IMR-90 (cell line): ENCODE measurements around the gene IL17B. TPM values are rescaled to one million over a fixed set of nuclear protein-coding genes. Genes with fewer than 3 reads are reported as not detected.
A peak's percentile ranks its signal among the peaks of the same experiment; 100 is the strongest.

ENCODE experiments used
- ATAC-seq: fragments of 200-7000 bp; cut with Tn5 transposase; 2 replicates; pipeline ENCODE4 v1.9.1; 2020; ENCODE audit warnings: low read depth, mild to moderate bottlenecking, moderate library complexity
- Bru-seq: library from RNA; stranded (reverse); fragments of 400-500 nt; gene quantifications from one replicate; lab custom pipeline; 2021; lab: Mats Ljungman, UMichigan
- BruChase-seq, 2 experiments: library from RNA; stranded (reverse); fragments of 400-500 nt; gene quantifications; one replicate each; lab custom pipeline; 2021; lab: Mats Ljungman, UMichigan
- BruUV-seq: library from RNA; stranded (reverse); fragments of 400-500 nt; replicated peaks from 2 replicates; lab custom pipeline; 2021; lab: Mats Ljungman, UMichigan
- CTCF ChIA-PET: fragments of 300-600 bp; formaldehyde crosslinking; extraction: SDS; loops from one replicate; lab custom pipeline; 2021; ENCODE audit warnings: antibody characterized with exemption; lab: Yijun Ruan, JAX
- POLR2A ChIA-PET: fragments of 300-600 bp; sonication (Branson Sonifier 250); formaldehyde crosslinking; loops from one replicate; lab custom pipeline; 2022; ENCODE audit warnings: antibody characterized with exemption; ENCODE audit not compliant: unreplicated experiment; lab: Charles Lee
- DNase-seq: peaks from one replicate; pipeline ENCODE4 v3.0.0; 2013
- H2AFZ ChIP-seq: replicated peaks from 2 replicates; pipeline ENCODE3; 2013; ENCODE audit warnings: low read length, mild to moderate bottlenecking; ENCODE audit not compliant: poor library complexity
- H2AK5ac ChIP-seq: 2 replicates; pipeline ENCODE4 v1.6.1; 2013; ENCODE audit warnings: low read depth, low read length, inconsistent platforms
- H2AK9ac ChIP-seq: replicated peaks from 2 replicates; pipeline ENCODE3; 2013; ENCODE audit warnings: mild to moderate bottlenecking, low read depth, low read length, moderate library complexity; ENCODE audit not compliant: poor library complexity
- H2BK120ac ChIP-seq: 2 replicates; pipeline ENCODE4 v1.6.1; 2013; ENCODE audit warnings: low read depth, low read length, inconsistent platforms
- H2BK15ac ChIP-seq: 3 replicates; pipeline ENCODE4 v1.6.1; 2013; ENCODE audit warnings: low read depth, low read length, inconsistent platforms
- H2BK20ac ChIP-seq: 2 replicates; pipeline ENCODE4 v1.6.1; 2013; ENCODE audit warnings: low read depth, mild to moderate bottlenecking, inconsistent platforms, low read length, moderate library complexity
- H2BK5ac ChIP-seq: 2 replicates; pipeline ENCODE4 v1.6.1; 2013; ENCODE audit warnings: mild to moderate bottlenecking, low read depth, low read length, inconsistent platforms; ENCODE audit not compliant: poor library complexity, severe bottlenecking
- H3K14ac ChIP-seq: replicated peaks from 2 replicates; pipeline ENCODE4 v1.6.1; 2013; ENCODE audit warnings: low read depth, low read length, inconsistent platforms
- H3K18ac ChIP-seq: 2 replicates; pipeline ENCODE4 v1.6.1; 2013; ENCODE audit warnings: low read depth, low read length, control low read depth
- H3K23ac ChIP-seq: 2 replicates; pipeline ENCODE4 v1.6.1; 2013; ENCODE audit warnings: low read depth, low read length, inconsistent platforms
- H3K27ac ChIP-seq: 2 replicates; pipeline ENCODE4 v1.5.1; 2013; ENCODE audit warnings: mild to moderate bottlenecking, control low read depth, low read length; ENCODE audit not compliant: insufficient read depth
- H3K27me3 ChIP-seq: 2 replicates; pipeline ENCODE4 v1.6.1; 2013; ENCODE audit warnings: low read length; ENCODE audit not compliant: control insufficient read depth, insufficient read depth
- H3K36me3 ChIP-seq: 2 replicates; pipeline ENCODE4 v1.6.1; 2013; ENCODE audit warnings: low read length, mixed read lengths; ENCODE audit not compliant: control insufficient read depth, insufficient read depth
- H3K4ac ChIP-seq: 2 replicates; pipeline ENCODE4 v1.6.1; 2013; ENCODE audit warnings: low read depth, low read length, inconsistent platforms
- H3K4me1 ChIP-seq: 2 replicates; pipeline ENCODE4 v1.6.1; 2013; ENCODE audit warnings: low read length, mixed read lengths; ENCODE audit not compliant: control insufficient read depth, insufficient read depth
- H3K4me2 ChIP-seq: 2 replicates; pipeline ENCODE4 v1.6.1; 2013; ENCODE audit warnings: low read depth, mild to moderate bottlenecking, control low read depth, low read length, moderate library complexity
- H3K4me3 ChIP-seq: 2 replicates; pipeline ENCODE4 v1.5.1; 2013; ENCODE audit warnings: low read depth, mild to moderate bottlenecking, control low read depth, low read length, moderate library complexity; ENCODE audit not compliant: insufficient read depth
- H3K56ac ChIP-seq: 2 replicates; pipeline ENCODE4 v1.6.1; 2013; ENCODE audit warnings: low read length, inconsistent platforms; ENCODE audit not compliant: insufficient read depth; ENCODE audit errors: extremely low read depth
- H3K79me1 ChIP-seq, 2 experiments: 2 replicates each; pipeline ENCODE4 v1.6.1; 2013; ENCODE audit warnings: low read length in 2 of 2, inconsistent platforms in 1 of 2, low read depth in 1 of 2
- H3K9ac ChIP-seq: 2 replicates; pipeline ENCODE4 v1.6.1; 2013; ENCODE audit warnings: low read depth, low read length, control low read depth
- H3K9me1 ChIP-seq: 2 replicates; pipeline ENCODE4 v1.6.1; 2013; ENCODE audit warnings: low read length, inconsistent platforms; ENCODE audit not compliant: insufficient read depth
- H3K9me3 ChIP-seq: 2 replicates; pipeline ENCODE4 v1.6.1; 2013; ENCODE audit warnings: low read length; ENCODE audit not compliant: control insufficient read depth, insufficient read depth
- H4K20me1 ChIP-seq: 2 replicates; pipeline ENCODE4 v1.6.1; 2013; ENCODE audit warnings: low read length, inconsistent platforms; ENCODE audit not compliant: insufficient read depth
- H4K5ac ChIP-seq: 2 replicates; pipeline ENCODE4 v1.6.1; 2013; ENCODE audit warnings: mild to moderate bottlenecking, low read depth, low read length, control low read depth
- H4K8ac ChIP-seq, 2 experiments: 2 replicates each; pipeline ENCODE4 v1.6.1; 2013; ENCODE audit warnings: low read depth in 2 of 2, low read length in 2 of 2, control low read depth in 1 of 2, inconsistent platforms in 1 of 2
- H4K91ac ChIP-seq: 2 replicates; pipeline ENCODE4 v1.6.1; 2013; ENCODE audit warnings: low read depth, low read length, inconsistent platforms; ENCODE audit not compliant: insufficient read depth
- BHLHE40 ChIP-seq: fragments of 150-350 bp; IDR thresholded peaks from 2 replicates; pipeline ENCODE4 v1.6.1; 2016; ENCODE audit warnings: mild to moderate bottlenecking, low read depth, low read length
- CHD1 ChIP-seq: IDR thresholded peaks from 2 replicates; pipeline ENCODE4 v1.6.1; 2012; ENCODE audit warnings: low read depth, low read length, improper control_type of control experiment
- MAZ ChIP-seq: IDR thresholded peaks from 2 replicates; pipeline ENCODE4 v1.6.1; 2012; ENCODE audit warnings: low read depth, mild to moderate bottlenecking, low read length, improper control_type of control experiment, moderate library complexity, borderline replicate concordance
- SMC3 ChIP-seq: fragments of 150-350 bp; IDR thresholded peaks from 2 replicates; pipeline ENCODE4 v1.6.1; 2016; ENCODE audit warnings: low read depth, mild to moderate bottlenecking, antibody characterized with exemption, low read length, moderate library complexity
- WGBS, 2 experiments: methylation state at CpG; one replicate each; pipeline versions ENCODE4 v1.1.5 to v1.1.7; 2013; ENCODE audit warnings: missing lambda C conversion rate in 2 of 2; ENCODE audit not compliant: insufficient read length in 1 of 2; ENCODE audit errors: extremely low coverage in 2 of 2; 5-methylcytosine and 5-hydroxymethylcytosine counted together
- dilution Hi-C: fragments of 300-500 bp; cut with HindIII; formaldehyde crosslinking; loops from one replicate; pipeline ENCODE4 v1.14.3; 2018; ENCODE audit warnings: low sequenced_read_pairs; ENCODE audit not compliant: unreplicated experiment
- in situ Hi-C: fragments of 300-500 bp; cut with MboI; formaldehyde crosslinking; loops from 3 replicates; pipeline ENCODE4 v1.14.3; 2019; ENCODE audit warnings: low sequenced_read_pairs, inconsistent platforms, mixed read lengths
- intact Hi-C: fragments of 100-400 bp; cut with micrococcal nuclease; formaldehyde crosslinking; loops from 2 replicates; pipeline ENCODE4 v1.10.0; 2022
- long read RNA-seq: library from polyadenylated mRNA; unstranded; transcript quantifications from one replicate; pipeline ENCODE4 v2.0.0, GENCODE V29; 2021; ENCODE audit not compliant: unreplicated experiment
- polyA plus RNA-seq, 3 experiments: library from polyadenylated mRNA; depleted of rRNA; stranded (reverse); fragments of >200 nt; gene quantifications; 2 replicates each; pipeline ENCODE4 v1.2.3, GENCODE V29; 2012; ENCODE audit warnings: low replicate concordance in 1 of 3
- total RNA-seq: library from RNA; depleted of rRNA; stranded (reverse); fragments of >200 nt; gene quantifications from 2 replicates; pipeline ENCODE4 v1.2.3, GENCODE V29; 2012; rRNA removed

Gene IL17B, protein sequence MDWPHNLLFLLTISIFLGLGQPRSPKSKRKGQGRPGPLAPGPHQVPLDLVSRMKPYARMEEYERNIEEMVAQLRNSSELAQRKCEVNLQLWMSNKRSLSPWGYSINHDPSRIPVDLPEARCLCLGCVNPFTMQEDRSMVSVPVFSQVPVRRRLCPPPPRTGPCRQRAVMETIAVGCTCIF
- total RNA-seq, result 0.28 TPM in 1 of 2 replicates, not detected in the other
- polyA plus RNA-seq (2012; rRNA removed), result 0.31 and 0.86 TPM in 2 replicates
- 0.84 TPM in 1 of 2 replicates, not detected in the other for polyA plus RNA-seq (2012; cell fraction: cytosol; rRNA removed)
- polyA plus RNA-seq (2012; cell fraction: nucleus; rRNA removed; ENCODE audit: low replicate concordance), result 0.30 and 0.39 TPM in 2 replicates
- percentile 16 among the genes with signal in this experiment for Bru-seq, nascent RNA
- BruChase-seq, experiment 1, labeled RNA remaining after a 6-hour chase, result percentile 16 among the genes with signal in this experiment
- percentile 10 among the genes with signal in this experiment for BruChase-seq, experiment 2, labeled RNA remaining after a 2-hour chase
- long read RNA-seq, result 0 reads

DNA sequence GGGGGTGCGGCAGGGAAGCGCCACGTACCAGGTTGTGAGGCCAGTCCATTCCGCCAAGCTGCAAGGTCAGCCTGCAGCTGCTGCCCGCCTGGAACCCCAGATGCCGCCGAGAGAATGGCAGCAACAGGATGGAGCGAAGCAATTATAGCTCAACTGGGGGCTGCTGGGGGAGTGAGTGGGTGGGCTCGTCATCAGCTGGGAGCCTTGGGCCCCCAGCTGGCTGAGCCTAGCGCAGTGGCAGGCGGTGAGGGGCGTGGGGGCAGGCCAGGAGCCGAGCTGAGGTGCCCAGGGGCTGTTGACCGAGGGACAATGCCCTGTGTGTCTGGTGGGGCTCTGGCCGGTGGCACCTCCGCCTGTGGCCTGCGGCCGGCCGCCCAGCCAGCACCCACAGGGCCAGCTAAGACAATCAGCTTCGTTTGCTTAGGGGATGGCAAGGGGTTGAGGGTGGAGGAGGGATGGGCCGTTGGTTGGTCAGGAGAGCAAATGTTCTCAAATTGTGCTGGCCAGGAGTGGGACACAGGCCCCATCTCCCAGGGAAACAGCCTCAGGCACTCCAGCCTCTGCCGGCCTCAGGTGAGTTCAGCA is at the start of gene IL17B:
IL17B (minus strand) TSS at position 116 of the 585 bp plus-strand sequence; CDS start at position 49, 67 bp downstream.
- Histone ChIP-seq H3K4ac (peak within 1 kb of the TSS; percentile 9; the same call in 1 of the 2 replicates), H2BK20ac (no peak within 1 kb of the TSS; the same call in 1 of the 2 replicates), H3K18ac (no peak within 1 kb of the TSS), H2AK9ac (no peak within 1 kb of the TSS), H4K20me1 (no peaks in the 10 kb centered on the region), H3K27ac (no peak within 1 kb of the TSS), H4K5ac (no peak within 1 kb of the TSS), H2BK120ac (no peak within 1 kb of the TSS; the same call in 1 of the 2 replicates), H3K9ac (no peak within 1 kb of the TSS), H2BK5ac (no peak within 1 kb of the TSS), H3K14ac (peak within 1 kb of the TSS; percentile 63; the same call in 1 of the 2 replicates), H2BK15ac (peak within 1 kb of the TSS; percentile 67; the same call in 2 of the 3 replicates), H3K9me1 (no peaks in the 10 kb centered on the region), H3K27me3 (no peaks in the 10 kb centered on the region), H2AK5ac (peak within 1 kb of the TSS; percentile 14), H3K56ac (no peak within 1 kb of the TSS), H4K91ac (0 out of 2 replicates have a peak within 1 kb of the TSS, but pooled peaks have one; percentile 15), H2AFZ (peak within 1 kb of the TSS; percentile 47), H3K4me1 (peaks cover 11% of the 10 kb centered on the region), H3K4me3 (no peak within 1 kb of the TSS), H3K79me1 (peaks cover 0 to 5% of the 10 kb centered on the region in 2 experiments; a peak in 1 of 4 replicates), H4K8ac (no peak within 1 kb of the TSS), H3K36me3 (no peaks in the 10 kb centered on the region), H3K4me2 (no peak within 1 kb of the TSS), H3K23ac (no peak within 1 kb of the TSS), H3K9me3 (no peaks in the 10 kb centered on the region)
- BruUV-seq, result no TSS peak
- in situ Hi-C loops (no loop called here), intact Hi-C loops (no loop called here), dilution Hi-C loops (no loop called here)
- no peak for DNase-seq
- no peak for ATAC-seq
- WGBS, 2 experiments, result 90% methylated on average over 3 of the region's 22 CpGs; no CpG with 5 or more reads in 1 of the 2 experiments
- CTCF ChIA-PET, result no interaction called here
- no peak for TF ChIP-seq BHLHE40
- no peak for TF ChIP-seq CHD1
- no peak for TF ChIP-seq SMC3
- TF ChIP-seq MAZ, result no peak
- POLR2A ChIA-PET, result no interaction called here
